ENCODE data around the gene VPS18. TPM values are rescaled to one million over a fixed set of nuclear protein-coding genes. Genes with fewer than 3 reads are reported as not detected.

VPS18 gene
- total and polyA plus RNA-seq, 2 donors (not counting 1 experiment from before 2014, with no cell fraction given) = 13.6 to 29.6 TPM

DNA sequence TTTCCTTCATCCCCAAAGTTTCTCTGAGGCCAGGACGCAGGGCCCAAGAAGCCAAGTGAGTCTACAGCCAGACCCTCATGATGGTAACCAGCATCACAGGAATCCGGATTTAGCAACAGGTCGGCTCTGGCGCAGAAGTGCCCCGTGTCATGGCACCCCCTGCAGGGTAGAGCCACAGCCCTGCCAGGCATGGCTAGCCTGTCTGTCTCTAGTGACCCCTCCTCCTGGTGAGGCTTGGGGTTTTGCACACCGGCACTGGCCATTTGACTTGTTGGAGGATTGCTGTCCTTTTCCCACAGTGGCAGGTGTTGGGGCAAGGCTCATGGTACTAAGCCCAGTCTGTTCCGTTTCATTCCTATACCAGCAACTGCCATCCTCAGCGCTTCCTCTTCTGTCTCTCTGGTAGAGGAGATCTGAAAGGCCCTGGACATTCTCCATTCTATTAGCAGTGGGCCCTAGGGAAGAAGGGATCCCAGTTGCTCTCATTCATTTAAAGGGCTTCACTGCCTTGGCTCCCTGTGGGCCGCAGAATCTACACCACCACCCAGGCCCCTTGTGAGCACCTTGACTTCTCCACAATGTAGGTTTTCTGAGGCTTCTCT is 49.6 kb downstream of the VPS18 start:
- TF ChIP-seq EZH2 (IDR thresholded peaks at IDR 0.05; ENCODE audit: borderline replicate concordance, insufficient read depth, low read depth, low read length, poor library complexity, severe bottlenecking) = no peak
- TF ChIP-seq, protein P1, sequence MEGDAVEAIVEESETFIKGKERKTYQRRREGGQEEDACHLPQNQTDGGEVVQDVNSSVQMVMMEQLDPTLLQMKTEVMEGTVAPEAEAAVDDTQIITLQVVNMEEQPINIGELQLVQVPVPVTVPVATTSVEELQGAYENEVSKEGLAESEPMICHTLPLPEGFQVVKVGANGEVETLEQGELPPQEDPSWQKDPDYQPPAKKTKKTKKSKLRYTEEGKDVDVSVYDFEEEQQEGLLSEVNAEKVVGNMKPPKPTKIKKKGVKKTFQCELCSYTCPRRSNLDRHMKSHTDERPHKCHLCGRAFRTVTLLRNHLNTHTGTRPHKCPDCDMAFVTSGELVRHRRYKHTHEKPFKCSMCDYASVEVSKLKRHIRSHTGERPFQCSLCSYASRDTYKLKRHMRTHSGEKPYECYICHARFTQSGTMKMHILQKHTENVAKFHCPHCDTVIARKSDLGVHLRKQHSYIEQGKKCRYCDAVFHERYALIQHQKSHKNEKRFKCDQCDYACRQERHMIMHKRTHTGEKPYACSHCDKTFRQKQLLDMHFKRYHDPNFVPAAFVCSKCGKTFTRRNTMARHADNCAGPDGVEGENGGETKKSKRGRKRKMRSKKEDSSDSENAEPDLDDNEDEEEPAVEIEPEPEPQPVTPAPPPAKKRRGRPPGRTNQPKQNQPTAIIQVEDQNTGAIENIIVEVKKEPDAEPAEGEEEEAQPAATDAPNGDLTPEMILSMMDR (IDR thresholded peaks at IDR 0.05) = no peak
- DNase-seq = no peak
- no peak overlapping the region for H3K27ac ChIP-seq (ENCODE audit: low read length in 2 of 2)
- peak overlapping the region; percentile 83 for H3K4me3 Mint-ChIP-seq
- 91% methylated on average over 6 of the region's 9 CpGs for WGBS (ENCODE audit: insufficient coverage)
- no peak overlapping the region for H2AFZ ChIP-seq (ENCODE audit: insufficient read depth, low read depth, low read length, poor library complexity, severe bottlenecking)
- no peaks in the 10 kb centered on the region for H3K36me3 ChIP-seq (replicated peaks in 1 of 2; ENCODE audit: control extremely low read depth in 1 of 2, control insufficient read depth in 1 of 2, extremely low read depth in 1 of 2, insufficient read depth in 2 of 2, low read length in 1 of 2)
- no peak overlapping the region for H3K4me3 ChIP-seq (ENCODE audit: control extremely low read depth in 1 of 5, extremely low read depth in 1 of 5, insufficient read depth in 1 of 5, low read depth in 2 of 5, low read length in 4 of 5)
- intact Hi-C loops (cut with micrococcal nuclease) = loop anchor here (5.0 kb wide), 1 partner anchor 78 kb away; no protein-coding TSS in a partner anchor
- peaks cover 0 to 3% (median 0%) of the 10 kb centered on the region in 4 experiments for H3K27me3 ChIP-seq (replicated peaks in 1 of 4; ENCODE audit: control extremely low read depth in 1 of 4, control insufficient read depth in 3 of 4, insufficient read depth in 4 of 4, low read length in 3 of 4)
- H3K27me3 Mint-ChIP-seq = peaks cover 13% of the 10 kb centered on the region
- CTCF ChIA-PET = interaction anchor here (0.6 to 5.7 kb wide), 7 partner anchors 9 to 139 kb away, joined by 3 to 69 read pairs (median 9); partner anchors contain the start of gene CHAC1
- H3K4me1 Mint-ChIP-seq = peaks cover 37% of the 10 kb centered on the region
- peaks cover 31 to 35% of the 10 kb centered on the region in 2 donors for H3K4me1 ChIP-seq (ENCODE audit: control insufficient read depth in 2 of 2, insufficient read depth in 2 of 2, low read length in 2 of 2)
- H3K9me3 ChIP-seq (ENCODE audit: control extremely low read depth in 1 of 3, control insufficient read depth in 2 of 3, insufficient read depth in 1 of 3, low read length in 2 of 3) = no peaks in the 10 kb centered on the region
- no peak for ATAC-seq (ENCODE audit: low read depth)
- H3K27ac Mint-ChIP-seq = no peak overlapping the region
- no peak overlapping the region for H3K9ac ChIP-seq (ENCODE audit: low read length)
- H3K79me2 ChIP-seq (ENCODE audit: control insufficient read depth, insufficient read depth, low read length) = no peaks in the 10 kb centered on the region
- no peaks in the 10 kb centered on the region for H3K9me3 Mint-ChIP-seq (ENCODE audit: insufficient read depth)
- no peaks in the 10 kb centered on the region for H4K20me1 ChIP-seq (ENCODE audit: control insufficient read depth, insufficient read depth, low read length, poor library complexity, severe bottlenecking)
- POLR2A ChIA-PET = no interaction called here
- H3K4me2 ChIP-seq (replicated peaks; ENCODE audit: low read depth, low read length, poor library complexity, severe bottlenecking) = no peak overlapping the region

All from B cell (primary cell).